ENCODE measurements around the gene CHD9.
"Not testable (repeated sequence)": the region's sequence is repeated elsewhere in the genome, so short reads cannot be mapped to it uniquely, and the experiment has no call there.

Gene CHD9

DNA sequence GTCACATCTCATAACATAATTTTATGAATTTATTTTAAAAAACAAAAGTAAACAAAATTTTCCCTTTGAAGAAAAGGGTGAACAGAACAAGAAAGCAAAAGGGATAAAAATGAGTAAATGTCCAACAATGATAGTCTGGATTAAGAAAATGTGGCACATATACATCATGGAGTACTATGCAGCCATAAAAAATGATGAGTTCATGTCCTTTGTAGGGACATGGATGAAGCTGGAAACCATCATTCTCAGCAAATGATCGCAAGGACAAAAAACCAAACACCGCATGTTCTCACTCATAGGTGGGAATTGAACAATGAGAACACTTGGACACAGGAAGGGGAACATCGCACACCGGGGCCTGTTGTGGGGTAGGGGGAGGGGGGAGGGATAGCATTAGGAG lies 3.5 kb upstream of the CHD9 start:
- DNase-seq = not testable (repeated sequence)

DNA sequence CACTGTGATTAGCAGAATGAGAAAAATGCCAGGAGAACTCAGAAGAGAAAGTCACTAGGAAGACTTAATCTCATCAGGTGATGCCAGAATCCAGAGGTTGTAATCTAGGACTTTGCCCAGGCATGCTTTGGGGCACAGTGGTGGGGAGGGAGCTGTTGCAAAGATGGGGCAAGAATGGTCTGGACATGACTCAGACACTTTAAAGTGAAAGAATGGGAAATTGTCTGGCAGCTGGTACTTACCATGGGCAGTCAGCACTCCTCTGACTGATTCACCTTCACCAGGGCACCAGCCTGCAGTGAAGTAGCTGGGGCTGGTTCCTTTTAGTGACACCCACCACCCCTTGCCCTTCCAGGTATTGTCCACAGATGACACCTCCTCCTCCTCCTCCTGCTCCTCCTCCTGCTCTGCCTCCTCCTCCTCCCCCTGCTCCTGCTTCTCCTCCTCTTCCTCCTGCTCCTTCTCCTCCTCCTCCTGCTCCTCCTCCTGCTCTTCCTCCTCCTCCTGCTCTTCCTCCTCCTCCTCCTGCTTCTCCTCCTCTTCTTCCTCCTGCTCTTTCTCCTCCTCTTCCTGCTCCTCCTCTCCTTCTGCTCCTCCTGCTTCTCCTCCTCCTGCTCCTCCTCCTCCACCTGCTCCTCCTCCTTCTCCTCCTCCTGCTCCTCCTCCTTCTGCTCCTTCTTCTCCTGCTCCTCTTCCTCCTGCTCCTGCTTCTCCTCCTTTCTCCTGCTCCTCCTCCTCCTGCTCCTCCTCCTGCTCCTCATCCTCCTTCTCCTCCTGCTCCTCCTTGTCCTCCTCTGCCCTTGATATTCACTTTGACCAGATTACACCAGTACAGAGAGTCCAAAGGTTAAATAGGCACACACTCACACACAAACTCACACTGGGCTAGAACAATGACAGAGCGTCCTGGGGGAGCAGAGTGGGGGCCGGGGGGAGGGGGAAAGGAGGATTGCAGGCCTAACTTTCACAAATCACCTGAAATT lies 2.0 kb upstream of the CHD9 start, which contains the start of gene CHD9NB:
Gene CHD9NB, minus strand, starts transcription at position 379 of the 983 bp plus-strand sequence. CDS start 8,739 bp downstream, outside the sequence.
- no peak for DNase-seq

DNA sequence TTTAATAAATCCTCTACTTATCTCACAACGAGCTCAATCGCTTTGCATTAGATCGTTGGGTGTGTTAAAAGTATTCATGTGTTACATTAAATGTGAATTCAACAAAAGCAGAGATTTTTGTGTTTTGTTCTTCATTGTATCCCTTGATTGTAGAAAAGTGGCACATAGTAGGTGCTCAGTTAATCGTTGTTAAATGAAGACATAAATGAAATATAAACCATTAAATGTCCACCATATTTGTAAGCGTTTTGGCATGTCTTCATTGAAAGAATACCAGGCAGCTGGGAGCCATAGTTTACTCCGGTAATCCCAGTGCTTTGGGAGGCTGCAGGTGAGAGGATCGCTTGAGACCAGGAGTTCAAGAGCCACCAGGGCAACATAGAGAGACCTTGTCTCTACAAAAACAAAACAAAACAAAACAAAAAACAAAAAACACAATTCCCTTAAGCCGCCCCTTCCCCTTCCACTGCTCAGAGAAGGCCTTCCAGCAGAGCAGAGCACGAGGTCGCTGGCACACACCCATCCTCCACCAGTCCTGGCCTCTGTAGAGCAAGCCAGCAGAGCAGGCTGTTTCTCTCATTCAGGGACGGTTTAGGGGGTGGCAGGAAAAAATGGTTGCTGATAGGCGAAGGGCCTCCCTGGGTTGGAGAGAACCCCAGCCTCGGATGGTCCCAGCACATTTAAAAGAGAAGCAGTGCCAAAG lies 673 bp upstream of the CHD9 start:
- DNase-seq = no peak

DNA sequence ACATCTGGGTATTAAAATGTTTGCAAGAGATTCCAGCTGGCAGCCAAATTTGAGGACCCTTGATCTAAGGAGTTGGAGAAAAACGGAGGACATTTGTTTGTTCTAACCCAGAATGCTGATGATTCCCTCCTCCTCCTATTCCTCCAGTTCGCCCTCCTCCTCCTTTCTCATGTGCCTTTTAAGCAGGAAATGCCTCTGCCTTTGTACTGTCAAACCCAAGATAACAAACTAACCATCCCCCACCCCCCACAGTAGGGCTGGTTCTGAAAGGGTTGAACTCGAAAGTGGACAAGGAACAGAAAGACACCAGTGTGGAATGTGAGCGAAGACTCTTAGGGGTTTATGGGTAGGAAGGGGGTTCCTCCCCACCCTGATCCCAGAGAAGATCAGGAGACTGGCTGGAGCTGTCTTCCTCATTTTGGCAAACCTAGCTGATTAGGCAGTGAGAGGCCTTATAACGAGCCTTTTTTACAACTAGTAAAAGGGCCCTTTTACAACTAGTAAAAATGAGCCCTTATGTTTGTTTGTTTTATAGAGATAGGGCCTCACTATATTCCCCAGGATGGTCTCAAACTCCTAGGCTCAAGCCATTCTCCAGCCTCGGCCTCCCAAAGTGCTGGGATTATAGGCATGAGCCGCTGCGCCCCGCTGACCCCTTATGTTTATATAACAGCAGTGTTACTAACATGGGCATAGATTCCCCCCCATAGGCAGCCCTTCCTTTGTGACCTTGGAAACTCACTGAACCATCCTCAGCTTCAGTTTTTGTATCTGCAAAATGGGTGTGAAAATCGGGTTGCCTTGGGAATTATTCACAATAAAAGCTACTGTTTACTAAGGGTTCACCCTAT lies 975 bp downstream of the CHD9 start:
- no peak for DNase-seq

DNA sequence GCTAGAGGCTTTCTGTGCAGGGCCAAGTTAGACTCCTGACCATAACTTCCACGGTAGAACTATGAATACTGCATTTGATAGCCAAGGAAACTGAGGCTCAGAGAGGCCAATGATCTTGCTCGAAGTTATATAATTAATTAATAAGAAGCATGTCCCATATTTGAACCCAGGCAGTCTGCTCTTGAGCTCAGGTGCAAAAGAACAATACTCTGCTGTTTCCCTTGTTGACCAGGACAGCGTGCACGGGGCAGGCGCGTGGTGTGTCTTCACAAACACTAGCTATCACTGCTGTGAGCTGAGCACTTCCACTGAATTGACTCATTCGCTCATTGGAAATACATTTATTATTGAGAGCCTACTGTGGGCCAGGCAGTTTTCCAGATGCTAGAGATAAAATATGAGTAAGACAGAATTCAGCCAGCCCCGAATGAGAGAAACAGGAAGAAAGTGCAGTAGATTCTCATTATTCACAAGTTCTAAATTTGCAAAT lies 1.6 kb downstream of the CHD9 start:
- DNase-seq = no peak

DNA sequence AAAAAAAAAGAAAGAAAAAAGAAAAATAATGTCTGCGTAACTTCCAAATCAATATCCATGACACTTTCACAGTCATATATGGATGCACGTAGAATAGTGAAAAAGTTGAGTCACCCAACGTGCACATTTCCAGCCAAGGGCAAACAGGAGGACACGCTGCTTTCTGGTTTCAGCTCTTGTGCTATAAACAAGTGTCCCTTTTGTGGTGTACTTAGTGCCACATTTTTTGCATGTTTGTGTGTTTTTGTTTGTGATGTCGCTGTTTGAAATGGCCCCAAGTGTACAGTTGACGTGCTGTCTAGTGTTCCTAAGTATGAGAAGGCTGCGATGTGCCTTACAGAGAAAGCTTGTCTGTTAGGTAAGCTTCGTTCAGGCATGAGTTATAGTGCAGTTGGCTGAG lies 2.9 kb downstream of the CHD9 start:
- no peak for DNase-seq

DNA sequence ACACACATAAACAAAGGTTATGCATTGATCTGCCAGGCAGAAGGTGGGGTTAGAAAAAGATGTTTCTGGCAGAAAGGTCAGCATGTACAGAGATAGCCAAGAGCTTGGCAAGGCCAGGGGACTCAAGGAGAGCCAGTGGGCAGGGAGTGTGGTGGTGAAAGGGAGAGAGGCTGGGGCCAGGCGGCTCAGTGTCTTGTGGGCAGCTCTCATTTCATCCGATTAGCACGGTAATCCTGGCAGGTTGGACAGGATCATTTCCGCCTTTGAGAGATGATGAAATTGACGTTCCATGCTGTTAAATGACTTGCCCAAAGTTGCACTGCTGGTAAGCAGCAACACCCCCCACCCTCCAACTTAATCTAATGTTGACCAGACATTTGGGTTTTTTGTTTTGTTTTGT lies 3.6 kb downstream of the CHD9 start:
- no peak for DNase-seq

DNA sequence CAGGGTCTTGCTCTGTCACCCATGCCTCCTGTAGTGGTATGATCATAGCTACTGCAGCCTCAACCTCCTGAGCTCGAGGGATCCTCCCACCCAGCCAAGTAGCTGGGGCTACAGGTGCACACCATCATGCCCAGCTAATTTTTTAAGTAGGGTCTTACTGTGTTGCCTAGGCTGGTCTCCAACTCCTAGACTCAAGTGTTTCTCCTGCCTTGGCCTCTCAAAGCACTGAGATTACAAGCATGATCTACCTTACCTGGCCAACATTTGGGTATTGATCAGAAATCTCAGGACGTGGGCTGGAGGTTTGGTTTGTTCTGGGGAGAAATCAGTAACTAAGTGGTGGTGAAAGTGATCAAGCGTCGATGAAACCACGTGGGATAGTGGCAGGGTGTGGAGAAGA lies 4.1 kb downstream of the CHD9 start:
- no peak for DNase-seq

DNA sequence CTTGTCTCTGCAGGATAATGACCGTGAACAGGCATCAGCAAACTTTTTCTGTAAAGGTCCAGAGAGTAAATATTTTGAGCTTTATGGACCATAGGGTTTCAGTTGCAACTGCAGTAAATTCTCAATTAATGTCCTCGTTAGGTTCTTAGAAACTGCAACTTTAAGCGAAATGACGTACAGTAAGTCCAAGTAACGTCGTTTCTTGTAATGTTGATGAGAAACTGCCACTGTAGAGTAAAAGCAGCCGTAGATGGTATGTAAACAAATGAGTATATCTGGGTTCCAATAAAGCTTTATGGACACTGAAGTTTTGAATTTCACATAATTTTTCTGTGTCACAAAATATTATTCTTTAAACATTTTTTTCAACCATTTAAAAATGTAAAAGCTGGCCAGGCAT lies 4.9 kb downstream of the CHD9 start:
- no peak for DNase-seq

DNA sequence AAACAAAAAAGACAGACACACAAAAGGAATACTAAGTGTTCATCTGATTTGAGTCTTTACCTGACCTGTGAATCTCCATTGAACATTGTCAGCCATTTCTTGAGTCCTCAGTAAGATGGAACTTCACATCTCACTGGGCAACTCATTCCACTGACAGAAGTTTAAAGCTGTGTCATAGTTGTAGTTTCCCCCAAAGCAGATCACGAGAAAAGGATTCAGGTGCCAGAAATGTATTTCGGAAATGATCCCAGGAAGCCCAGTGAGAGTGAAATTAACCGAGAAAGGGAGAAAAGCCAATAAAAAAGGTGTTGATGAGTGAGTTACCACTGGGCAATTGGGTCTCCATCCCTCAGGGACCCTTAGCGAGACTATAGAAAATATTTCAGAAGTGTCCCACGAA lies 6.5 kb downstream of the CHD9 start:
- no peak for DNase-seq

DNA sequence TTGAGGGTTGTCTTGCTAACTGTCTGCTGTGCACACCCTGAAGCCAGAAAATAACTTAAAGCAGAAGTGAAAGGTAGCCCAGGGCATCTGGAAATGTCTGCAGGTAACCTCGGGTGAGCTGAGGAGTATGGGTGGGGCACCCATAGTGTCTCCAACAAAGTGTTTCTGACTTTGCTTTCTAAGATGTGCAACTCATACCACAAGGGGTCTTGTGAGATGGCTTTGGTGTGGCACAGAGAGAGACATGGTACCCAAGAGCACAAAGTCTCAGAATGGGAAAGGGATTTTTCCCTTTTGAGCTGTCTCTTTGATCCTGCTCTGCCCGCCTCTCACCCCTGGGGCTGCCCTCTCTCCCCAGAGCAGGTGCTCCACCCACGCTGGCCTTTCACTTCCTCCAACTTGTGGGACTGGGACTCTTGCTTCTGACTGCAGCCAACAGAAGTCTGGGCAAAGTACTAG lies 6.9 kb downstream of the CHD9 start:
- DNase-seq = no peak

DNA sequence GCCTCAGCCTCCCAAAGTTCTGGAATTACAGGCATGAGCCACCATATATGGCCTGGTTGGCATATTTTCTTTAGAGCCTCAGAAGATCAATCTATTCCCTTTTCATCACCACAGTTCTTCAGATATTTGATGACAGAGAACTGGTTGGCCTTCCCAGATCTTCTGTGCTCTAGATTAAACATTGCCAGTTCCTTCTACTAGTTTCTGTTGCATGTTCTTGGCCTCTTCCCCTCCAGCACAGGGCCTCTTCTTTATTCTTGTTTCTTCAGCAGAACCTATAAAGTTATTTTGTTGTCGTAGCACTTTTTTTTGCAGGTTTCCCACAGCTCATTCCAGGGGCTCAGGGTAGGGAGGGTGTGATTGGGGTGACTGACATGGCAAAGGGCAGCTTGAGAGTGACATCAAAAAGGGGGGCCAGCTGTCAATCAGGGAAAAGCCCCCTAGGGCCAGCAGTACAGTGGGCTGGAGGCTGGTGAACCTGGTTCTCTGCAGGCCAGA lies 9.3 kb downstream of the CHD9 start:
- DNase-seq = no peak

DNA sequence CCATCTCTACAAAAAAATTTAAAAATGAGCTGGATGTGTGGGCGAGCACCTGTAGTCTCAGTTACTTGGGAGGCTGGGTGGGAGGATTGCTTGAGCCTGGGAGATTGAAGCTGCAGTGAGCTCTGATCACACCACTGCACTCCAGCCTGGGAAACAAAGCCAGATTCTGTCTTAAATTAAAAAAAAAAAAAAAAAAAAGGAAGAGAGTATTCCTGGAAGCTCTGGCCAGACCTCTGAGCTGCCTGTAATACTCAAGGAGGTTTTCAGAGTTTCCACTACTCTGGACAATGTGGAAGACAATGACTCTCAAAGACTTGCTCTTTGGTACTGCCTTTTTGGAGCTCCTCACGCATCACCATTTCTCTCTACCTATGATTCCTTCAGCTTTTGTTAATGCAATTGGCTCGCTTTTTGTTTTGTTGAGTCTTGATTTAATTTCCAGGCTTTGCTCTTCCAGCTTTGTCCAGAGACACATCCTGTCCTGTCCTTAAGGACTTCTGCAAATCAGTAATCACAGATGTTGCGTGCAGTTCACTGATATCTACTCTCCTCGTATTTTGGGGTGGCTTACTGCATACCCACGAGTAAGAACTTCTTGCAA lies 10.8 kb downstream of the CHD9 start:
- DNase-seq = no peak

DNA sequence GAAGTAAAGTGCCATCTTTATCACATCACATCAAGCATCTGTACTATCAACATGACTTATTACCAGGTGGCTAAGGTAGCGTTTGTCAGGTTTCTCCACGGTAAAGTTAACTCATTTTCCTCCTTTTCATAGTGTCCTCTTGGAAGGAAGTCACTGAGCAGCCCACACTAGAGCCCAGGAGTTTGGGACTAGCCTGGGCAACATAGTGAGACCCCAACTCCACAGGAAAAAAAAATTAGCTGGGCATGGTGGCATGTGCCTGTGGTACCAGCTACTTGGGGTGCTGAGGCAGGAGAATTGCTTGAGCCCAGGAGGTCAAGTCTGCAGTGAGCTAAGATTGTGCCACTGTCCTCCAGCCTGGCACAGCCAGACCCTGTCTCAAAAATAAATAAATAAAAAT lies 12.9 kb downstream of the CHD9 start:
- DNase-seq = no peak

DNA sequence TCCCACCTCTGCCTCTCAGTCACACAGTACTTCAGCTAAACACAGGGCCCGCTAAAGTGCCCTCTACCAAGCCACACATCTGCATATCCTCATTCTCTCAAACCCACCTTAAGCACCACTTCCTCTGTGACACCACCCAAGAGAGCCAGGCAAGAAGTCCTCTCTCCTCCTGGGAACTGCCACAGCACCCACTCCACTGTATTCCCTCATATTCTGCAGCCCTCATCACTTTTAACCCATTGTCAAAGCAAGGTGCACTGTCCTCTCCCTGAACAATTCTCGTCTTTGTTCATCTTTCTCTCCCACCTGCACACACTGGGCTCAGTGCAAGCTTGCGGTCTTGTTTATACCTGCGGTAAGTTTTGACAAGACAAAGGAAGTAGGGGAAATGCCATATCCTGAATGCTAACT lies 13.6 kb downstream of the CHD9 start:
- DNase-seq = no peak

DNA sequence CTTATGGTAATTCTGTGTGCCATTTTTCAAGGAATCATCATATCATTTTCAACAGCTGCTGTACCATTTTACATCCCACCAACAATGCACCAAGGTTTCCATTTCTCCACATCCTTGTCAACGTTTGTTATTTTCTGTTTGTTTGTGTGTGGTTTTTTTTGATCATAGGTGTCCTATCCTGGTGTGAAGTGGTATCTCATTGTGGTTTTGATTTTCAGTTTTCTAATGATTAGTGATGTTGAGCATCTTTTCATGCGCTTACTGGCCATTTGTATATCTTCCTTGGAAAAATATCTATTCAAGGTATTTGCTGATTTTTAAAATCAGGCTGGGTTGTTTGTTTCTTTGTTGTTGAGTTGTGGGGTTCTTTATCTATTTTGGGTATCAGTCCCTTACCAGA lies 15.0 kb downstream of the CHD9 start:
- no peak for DNase-seq

DNA sequence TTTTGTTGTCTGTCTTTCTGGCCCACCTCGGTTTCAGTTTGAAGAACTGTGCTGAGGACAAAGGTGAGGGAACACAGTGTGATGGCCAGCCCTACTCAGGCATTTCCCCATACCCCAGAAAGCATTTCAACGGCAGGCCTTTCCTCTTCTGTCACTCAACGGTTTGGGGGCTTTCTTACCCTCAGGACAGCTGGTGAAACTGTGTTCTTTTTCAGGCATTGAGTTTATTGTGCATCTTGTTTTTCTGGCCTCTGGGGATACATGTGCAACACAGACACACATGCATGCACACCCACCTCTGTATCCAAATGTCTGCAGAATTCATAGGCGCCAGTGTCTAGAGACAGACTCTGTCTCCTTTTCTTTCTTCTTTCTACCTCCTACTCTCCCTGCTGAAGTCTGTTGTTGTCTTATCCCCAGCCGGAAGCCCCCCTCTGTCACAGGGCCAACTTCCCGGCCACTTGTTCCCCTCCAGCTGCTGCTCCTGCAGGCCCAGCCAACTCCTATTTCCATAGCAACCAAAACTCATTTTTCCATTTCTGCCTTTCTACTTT lies 17.0 kb downstream of the CHD9 start:
- DNase-seq = no peak

DNA sequence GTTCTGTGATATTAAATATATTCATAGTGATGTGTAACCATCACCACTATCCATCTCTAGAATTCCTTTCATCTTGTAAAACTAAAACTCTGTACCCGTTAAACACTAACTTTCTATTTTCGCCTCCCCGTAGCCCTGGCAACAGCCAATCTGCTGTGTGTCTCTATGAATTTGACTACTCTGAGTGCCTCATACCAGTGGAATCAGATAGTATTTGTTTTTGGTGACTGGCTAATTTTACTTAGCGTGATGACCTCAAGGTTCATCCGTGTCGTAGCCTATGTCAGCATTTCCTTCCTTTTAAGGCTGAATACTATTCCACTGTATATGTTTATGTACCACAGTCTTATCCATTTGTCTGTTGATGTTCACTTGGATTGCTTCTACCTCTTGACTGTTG lies 18.2 kb downstream of the CHD9 start:
- DNase-seq = no peak

DNA sequence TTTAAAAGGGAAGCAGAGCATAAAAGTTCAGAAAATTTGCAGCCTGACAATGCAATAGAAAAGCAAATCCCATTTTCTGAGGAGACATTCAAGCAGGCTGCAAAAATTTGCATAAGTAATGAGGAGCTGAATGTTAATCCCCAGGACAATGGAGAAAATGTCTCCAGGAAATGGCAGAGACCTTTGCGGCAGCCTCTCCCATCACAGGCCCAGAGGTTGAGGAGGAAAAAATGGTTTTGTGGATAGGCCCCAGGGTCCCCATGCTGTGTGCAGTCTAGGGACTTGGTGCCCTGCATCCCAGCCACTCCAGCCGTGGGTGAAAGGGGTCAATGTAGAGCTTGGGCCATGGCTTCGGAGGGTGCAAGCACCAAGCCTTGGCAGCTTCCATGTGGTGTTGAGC lies 19.5 kb downstream of the CHD9 start:
- DNase-seq = not testable (repeated sequence)

DNA sequence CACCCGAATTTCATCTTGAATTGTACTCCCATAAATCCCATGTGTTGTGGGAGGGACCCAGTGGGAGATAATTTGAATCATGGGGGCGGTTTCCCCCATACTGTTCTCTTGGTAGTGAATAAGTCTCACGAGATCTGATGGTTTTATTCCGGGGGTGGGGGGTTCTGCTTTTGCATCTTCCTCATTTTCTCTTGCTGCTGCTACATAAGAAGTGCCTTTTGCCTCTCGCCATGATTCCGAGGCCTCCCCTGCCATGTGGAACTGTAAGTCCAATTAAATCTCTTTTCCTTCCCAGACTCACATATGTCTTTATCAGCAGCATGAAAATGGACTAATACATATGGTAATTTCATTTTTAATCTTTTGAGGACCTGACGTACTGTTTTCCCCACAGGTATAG lies 20.7 kb downstream of the CHD9 start:
- DNase-seq = not testable (repeated sequence)

DNA sequence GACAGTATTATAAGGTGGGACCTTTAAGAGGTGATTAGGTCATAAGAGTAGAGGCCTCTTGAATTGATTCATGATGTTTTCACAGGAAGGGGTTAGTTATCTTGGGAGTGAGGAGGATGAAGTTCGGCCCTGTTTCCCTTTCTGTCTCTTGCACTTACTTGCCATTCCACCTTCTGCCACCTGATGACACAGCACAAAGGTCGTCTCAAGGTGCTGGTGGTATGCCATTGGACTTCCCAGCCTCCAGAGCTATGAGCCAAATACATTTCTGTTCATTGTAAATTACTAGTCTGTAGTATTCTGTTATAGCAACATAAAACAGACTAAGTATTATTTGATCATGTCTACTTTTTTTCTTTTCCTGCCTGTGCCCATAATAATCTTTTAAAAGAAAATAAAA lies 23.5 kb downstream of the CHD9 start:
- no peak for DNase-seq

Measured in cerebellar nuclear complex (tissue), 1 donor.